IMR-90 (cell line): Measurements from ENCODE around the gene PLEKHG4. TPM values are rescaled to one million over a fixed set of nuclear protein-coding genes. Genes with fewer than 3 reads are reported as not detected.

ENCODE experiments used
- ATAC-seq: fragments of 200-7000 bp; cut with Tn5 transposase; 2 replicates; pipeline ENCODE4 v1.9.1; 2020; ENCODE audit warnings: low read depth, mild to moderate bottlenecking, moderate library complexity
- BruUV-seq: library from RNA; stranded (reverse); fragments of 400-500 nt; replicated peaks from 2 replicates; lab custom pipeline; 2021; lab: Mats Ljungman, UMichigan
- CTCF ChIA-PET: fragments of 300-600 bp; formaldehyde crosslinking; extraction: SDS; loops from one replicate; lab custom pipeline; 2021; ENCODE audit warnings: antibody characterized with exemption; lab: Yijun Ruan, JAX
- POLR2A ChIA-PET: fragments of 300-600 bp; sonication (Branson Sonifier 250); formaldehyde crosslinking; loops from one replicate; lab custom pipeline; 2022; ENCODE audit warnings: antibody characterized with exemption; ENCODE audit not compliant: unreplicated experiment; lab: Charles Lee
- DNase-seq: peaks from one replicate; pipeline ENCODE4 v3.0.0; 2013
- H2AFZ ChIP-seq: replicated peaks from 2 replicates; pipeline ENCODE3; 2013; ENCODE audit warnings: low read length, mild to moderate bottlenecking; ENCODE audit not compliant: poor library complexity
- H2AK5ac ChIP-seq: 2 replicates; pipeline ENCODE4 v1.6.1; 2013; ENCODE audit warnings: low read depth, low read length, inconsistent platforms
- H2AK9ac ChIP-seq: replicated peaks from 2 replicates; pipeline ENCODE3; 2013; ENCODE audit warnings: mild to moderate bottlenecking, low read depth, low read length, moderate library complexity; ENCODE audit not compliant: poor library complexity
- H2BK120ac ChIP-seq: 2 replicates; pipeline ENCODE4 v1.6.1; 2013; ENCODE audit warnings: low read depth, low read length, inconsistent platforms
- H2BK15ac ChIP-seq: 3 replicates; pipeline ENCODE4 v1.6.1; 2013; ENCODE audit warnings: low read depth, low read length, inconsistent platforms
- H2BK20ac ChIP-seq: 2 replicates; pipeline ENCODE4 v1.6.1; 2013; ENCODE audit warnings: low read depth, mild to moderate bottlenecking, inconsistent platforms, low read length, moderate library complexity
- H2BK5ac ChIP-seq: 2 replicates; pipeline ENCODE4 v1.6.1; 2013; ENCODE audit warnings: mild to moderate bottlenecking, low read depth, low read length, inconsistent platforms; ENCODE audit not compliant: poor library complexity, severe bottlenecking
- H3K14ac ChIP-seq: replicated peaks from 2 replicates; pipeline ENCODE4 v1.6.1; 2013; ENCODE audit warnings: low read depth, low read length, inconsistent platforms
- H3K18ac ChIP-seq: 2 replicates; pipeline ENCODE4 v1.6.1; 2013; ENCODE audit warnings: low read depth, low read length, control low read depth
- H3K23ac ChIP-seq: 2 replicates; pipeline ENCODE4 v1.6.1; 2013; ENCODE audit warnings: low read depth, low read length, inconsistent platforms
- H3K27ac ChIP-seq: 2 replicates; pipeline ENCODE4 v1.5.1; 2013; ENCODE audit warnings: mild to moderate bottlenecking, control low read depth, low read length; ENCODE audit not compliant: insufficient read depth
- H3K27me3 ChIP-seq: 2 replicates; pipeline ENCODE4 v1.6.1; 2013; ENCODE audit warnings: low read length; ENCODE audit not compliant: control insufficient read depth, insufficient read depth
- H3K36me3 ChIP-seq: 2 replicates; pipeline ENCODE4 v1.6.1; 2013; ENCODE audit warnings: low read length, mixed read lengths; ENCODE audit not compliant: control insufficient read depth, insufficient read depth
- H3K4ac ChIP-seq: 2 replicates; pipeline ENCODE4 v1.6.1; 2013; ENCODE audit warnings: low read depth, low read length, inconsistent platforms
- H3K4me1 ChIP-seq: 2 replicates; pipeline ENCODE4 v1.6.1; 2013; ENCODE audit warnings: low read length, mixed read lengths; ENCODE audit not compliant: control insufficient read depth, insufficient read depth
- H3K4me2 ChIP-seq: 2 replicates; pipeline ENCODE4 v1.6.1; 2013; ENCODE audit warnings: low read depth, mild to moderate bottlenecking, control low read depth, low read length, moderate library complexity
- H3K4me3 ChIP-seq: 2 replicates; pipeline ENCODE4 v1.5.1; 2013; ENCODE audit warnings: low read depth, mild to moderate bottlenecking, control low read depth, low read length, moderate library complexity; ENCODE audit not compliant: insufficient read depth
- H3K56ac ChIP-seq: 2 replicates; pipeline ENCODE4 v1.6.1; 2013; ENCODE audit warnings: low read length, inconsistent platforms; ENCODE audit not compliant: insufficient read depth; ENCODE audit errors: extremely low read depth
- H3K79me1 ChIP-seq, 2 experiments: 2 replicates each; pipeline ENCODE4 v1.6.1; 2013; ENCODE audit warnings: low read length in 2 of 2, inconsistent platforms in 1 of 2, low read depth in 1 of 2
- H3K9ac ChIP-seq: 2 replicates; pipeline ENCODE4 v1.6.1; 2013; ENCODE audit warnings: low read depth, low read length, control low read depth
- H3K9me1 ChIP-seq: 2 replicates; pipeline ENCODE4 v1.6.1; 2013; ENCODE audit warnings: low read length, inconsistent platforms; ENCODE audit not compliant: insufficient read depth
- H3K9me3 ChIP-seq: 2 replicates; pipeline ENCODE4 v1.6.1; 2013; ENCODE audit warnings: low read length; ENCODE audit not compliant: control insufficient read depth, insufficient read depth
- H4K20me1 ChIP-seq: 2 replicates; pipeline ENCODE4 v1.6.1; 2013; ENCODE audit warnings: low read length, inconsistent platforms; ENCODE audit not compliant: insufficient read depth
- H4K5ac ChIP-seq: 2 replicates; pipeline ENCODE4 v1.6.1; 2013; ENCODE audit warnings: mild to moderate bottlenecking, low read depth, low read length, control low read depth
- H4K8ac ChIP-seq, 2 experiments: 2 replicates each; pipeline ENCODE4 v1.6.1; 2013; ENCODE audit warnings: low read depth in 2 of 2, low read length in 2 of 2, control low read depth in 1 of 2, inconsistent platforms in 1 of 2
- H4K91ac ChIP-seq: 2 replicates; pipeline ENCODE4 v1.6.1; 2013; ENCODE audit warnings: low read depth, low read length, inconsistent platforms; ENCODE audit not compliant: insufficient read depth
- BHLHE40 ChIP-seq: fragments of 150-350 bp; IDR thresholded peaks from 2 replicates; pipeline ENCODE4 v1.6.1; 2016; ENCODE audit warnings: mild to moderate bottlenecking, low read depth, low read length
- CEBPB ChIP-seq: IDR thresholded peaks from 2 replicates; pipeline ENCODE4 v1.6.1; 2012; ENCODE audit warnings: low read depth, low read length, improper control_type of control experiment
- CHD1 ChIP-seq: IDR thresholded peaks from 2 replicates; pipeline ENCODE4 v1.6.1; 2012; ENCODE audit warnings: low read depth, low read length, improper control_type of control experiment
- FOS ChIP-seq: fragments of 150-350 bp; IDR thresholded peaks from 2 replicates; pipeline ENCODE4 v1.6.1; 2016; ENCODE audit warnings: low read depth, low read length
- MXI1 ChIP-seq: IDR thresholded peaks from 2 replicates; pipeline ENCODE4 v1.6.1; 2012; ENCODE audit warnings: low read depth, mild to moderate bottlenecking, low read length, moderate library complexity, borderline replicate concordance
- NFE2L2 ChIP-seq: fragments of 150-350 bp; IDR thresholded peaks from 2 replicates; pipeline ENCODE4 v1.6.1; 2016; ENCODE audit warnings: low read depth, mild to moderate bottlenecking, low read length
- POLR2A ChIP-seq: IDR thresholded peaks from 2 replicates; pipeline ENCODE4 v1.6.1; 2012; ENCODE audit warnings: mild to moderate bottlenecking, low read depth, low read length
- RAD21 ChIP-seq: IDR thresholded peaks from 2 replicates; pipeline ENCODE4 v1.6.1; 2012; ENCODE audit warnings: low read length, improper control_type of control experiment
- RCOR1 ChIP-seq: IDR thresholded peaks from 2 replicates; pipeline ENCODE4 v1.6.1; 2012; ENCODE audit warnings: mild to moderate bottlenecking, low read length, improper control_type of control experiment; ENCODE audit not compliant: insufficient replicate concordance
- RFX5 ChIP-seq: IDR thresholded peaks from 2 replicates; pipeline ENCODE4 v1.8.0; 2012; ENCODE audit warnings: low read depth, mild to moderate bottlenecking, low read length, moderate library complexity
- SMC3 ChIP-seq: fragments of 150-350 bp; IDR thresholded peaks from 2 replicates; pipeline ENCODE4 v1.6.1; 2016; ENCODE audit warnings: low read depth, mild to moderate bottlenecking, antibody characterized with exemption, low read length, moderate library complexity
- WGBS, 2 experiments: methylation state at CpG; one replicate each; pipeline versions ENCODE4 v1.1.5 to v1.1.7; 2013; ENCODE audit warnings: missing lambda C conversion rate in 2 of 2; ENCODE audit not compliant: insufficient read length in 1 of 2; ENCODE audit errors: extremely low coverage in 2 of 2; 5-methylcytosine and 5-hydroxymethylcytosine counted together
- dilution Hi-C: fragments of 300-500 bp; cut with HindIII; formaldehyde crosslinking; loops from one replicate; pipeline ENCODE4 v1.14.3; 2018; ENCODE audit warnings: low sequenced_read_pairs; ENCODE audit not compliant: unreplicated experiment
- in situ Hi-C: fragments of 300-500 bp; cut with MboI; formaldehyde crosslinking; loops from 3 replicates; pipeline ENCODE4 v1.14.3; 2019; ENCODE audit warnings: low sequenced_read_pairs, inconsistent platforms, mixed read lengths
- intact Hi-C: fragments of 100-400 bp; cut with micrococcal nuclease; formaldehyde crosslinking; loops from 2 replicates; pipeline ENCODE4 v1.10.0; 2022
- polyA plus RNA-seq, 3 experiments: library from polyadenylated mRNA; depleted of rRNA; stranded (reverse); fragments of >200 nt; gene quantifications; 2 replicates each; pipeline ENCODE4 v1.2.3, GENCODE V29; 2012; ENCODE audit warnings: low replicate concordance in 1 of 3
- total RNA-seq: library from RNA; depleted of rRNA; stranded (reverse); fragments of >200 nt; gene quantifications from 2 replicates; pipeline ENCODE4 v1.2.3, GENCODE V29; 2012
- TF ChIP-seq, protein P1 (sequence below): fragments of 150-350 bp; IDR thresholded peaks from 2 replicates; pipeline ENCODE4 v1.6.1; 2016; ENCODE audit warnings: low read depth, mild to moderate bottlenecking, low read length, moderate library complexity, borderline replicate concordance
- TF ChIP-seq, protein P2 (sequence below): fragments of 150-350 bp; IDR thresholded peaks from 2 replicates; pipeline ENCODE4 v1.6.1; 2017; ENCODE audit warnings: mild to moderate bottlenecking, antibody characterized with exemption, low read length, low read depth
- TF ChIP-seq, protein P3 (sequence below): conservative IDR thresholded peaks from 2 replicates; pipeline ENCODE4 v1.5.1; 2012; ENCODE audit warnings: mild to moderate bottlenecking, low read depth, low read length, improper control_type of control experiment

PLEKHG4 gene
- total and polyA plus RNA-seq, 2 of the 4 experiments (the other 2 are of a cell fraction): 14.0 to 50.7 TPM

DNA sequence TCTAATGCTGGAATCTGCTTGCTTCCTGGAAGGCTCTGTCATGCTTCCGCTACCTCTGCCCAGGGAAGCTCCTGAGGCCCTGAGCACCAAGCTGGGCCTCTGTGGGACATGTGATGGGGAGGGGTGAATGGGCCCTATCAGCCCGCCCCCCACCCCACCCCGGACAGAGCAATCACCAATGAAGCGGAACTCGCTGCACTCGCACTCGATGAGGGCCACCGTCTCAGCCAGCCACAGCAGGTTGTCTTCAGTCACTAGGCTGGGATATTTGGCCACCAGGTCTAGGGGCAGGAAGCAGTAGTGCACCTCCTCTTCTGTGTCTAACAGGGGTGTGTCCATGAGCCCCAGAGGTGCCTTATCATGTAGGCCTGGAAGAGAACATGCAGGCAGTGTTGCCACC lies 23.6 kb downstream of the PLEKHG4 start (continued):
- no peak for TF ChIP-seq CHD1

DNA sequence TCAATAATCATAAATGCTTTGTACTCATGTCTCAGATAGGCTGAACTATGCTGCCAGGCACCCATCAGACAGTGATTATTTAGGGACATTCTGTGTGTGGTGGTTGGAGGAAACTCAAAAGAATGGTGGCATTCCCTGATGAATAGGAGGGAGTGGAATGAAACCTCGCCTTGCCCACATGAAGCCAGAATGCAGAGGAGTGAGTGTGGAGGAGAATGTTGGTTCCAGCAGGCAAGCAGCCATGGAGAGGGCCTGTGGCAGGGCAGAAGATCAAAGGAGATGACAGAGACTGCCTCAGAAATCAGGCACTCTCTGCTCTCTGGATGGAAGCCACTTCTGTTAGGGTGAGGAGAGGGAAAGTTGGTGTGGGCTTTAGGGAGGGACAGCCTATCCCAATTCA lies 24.7 kb downstream of the PLEKHG4 start:
- Histone ChIP-seq H3K23ac (peak overlapping the region; percentile 22; the same call in 1 of the 2 replicates), H3K4ac (peak overlapping the region; percentile 6), H4K20me1 (no peaks in the 10 kb centered on the region), H3K9ac (no peak overlapping the region), H2BK120ac (no peak overlapping the region), H3K9me1 (no peaks in the 10 kb centered on the region; the same call in 1 of the 2 replicates), H3K27ac (no peak overlapping the region), H2AFZ (no peak overlapping the region), H3K56ac (no peak overlapping the region), H3K4me3 (no peak overlapping the region), H4K8ac (no peak overlapping the region), H3K9me3 (no peaks in the 10 kb centered on the region), H4K5ac (no peak overlapping the region; the same call in 1 of the 2 replicates), H3K36me3 (no peaks in the 10 kb centered on the region), H2BK15ac (peak overlapping the region; percentile 19; the same call in 1 of the 3 replicates), H3K14ac (0 out of 2 replicates have a peak overlapping the region, but pooled peaks have one; percentile 1), H2BK20ac (no peak overlapping the region), H2BK5ac (no peak overlapping the region), H3K4me2 (no peak overlapping the region; the same call in 1 of the 2 replicates), H4K91ac (peak overlapping the region; percentile 27; the same call in 1 of the 2 replicates), H3K18ac (peak overlapping the region; percentile 16; the same call in 1 of the 2 replicates), H3K4me1 (peaks cover 4% of the 10 kb centered on the region), H3K79me1 (no peaks in the 10 kb centered on the region), H2AK5ac (no peak overlapping the region), H3K27me3 (no peaks in the 10 kb centered on the region), H2AK9ac (no peak overlapping the region)
- POLR2A ChIA-PET: no interaction called here
- intact Hi-C loops: no loop called here
- no peak for DNase-seq
- in situ Hi-C loops: no loop called here
- BruUV-seq: no TSS peak
- CTCF ChIA-PET: no interaction called here
- peak; percentile 38 for ATAC-seq
- dilution Hi-C loops: no loop called here
- WGBS, 2 experiments: no CpG with 5 or more reads among the region's 1 CpG
- no peak for TF ChIP-seq SMC3
- no peak for TF ChIP-seq MXI1
- no peak for TF ChIP-seq RCOR1
- TF ChIP-seq FOS: no peak
- TF ChIP-seq NFE2L2: no peak
- TF ChIP-seq RAD21: no peak
- no peak for TF ChIP-seq BHLHE40
- no peak for TF ChIP-seq RFX5
- no peak for TF ChIP-seq CHD1
- TF ChIP-seq, protein P1, sequence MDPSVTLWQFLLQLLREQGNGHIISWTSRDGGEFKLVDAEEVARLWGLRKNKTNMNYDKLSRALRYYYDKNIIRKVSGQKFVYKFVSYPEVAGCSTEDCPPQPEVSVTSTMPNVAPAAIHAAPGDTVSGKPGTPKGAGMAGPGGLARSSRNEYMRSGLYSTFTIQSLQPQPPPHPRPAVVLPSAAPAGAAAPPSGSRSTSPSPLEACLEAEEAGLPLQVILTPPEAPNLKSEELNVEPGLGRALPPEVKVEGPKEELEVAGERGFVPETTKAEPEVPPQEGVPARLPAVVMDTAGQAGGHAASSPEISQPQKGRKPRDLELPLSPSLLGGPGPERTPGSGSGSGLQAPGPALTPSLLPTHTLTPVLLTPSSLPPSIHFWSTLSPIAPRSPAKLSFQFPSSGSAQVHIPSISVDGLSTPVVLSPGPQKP: no peak
- no peak for TF ChIP-seq CEBPB
- TF ChIP-seq, protein P2, sequence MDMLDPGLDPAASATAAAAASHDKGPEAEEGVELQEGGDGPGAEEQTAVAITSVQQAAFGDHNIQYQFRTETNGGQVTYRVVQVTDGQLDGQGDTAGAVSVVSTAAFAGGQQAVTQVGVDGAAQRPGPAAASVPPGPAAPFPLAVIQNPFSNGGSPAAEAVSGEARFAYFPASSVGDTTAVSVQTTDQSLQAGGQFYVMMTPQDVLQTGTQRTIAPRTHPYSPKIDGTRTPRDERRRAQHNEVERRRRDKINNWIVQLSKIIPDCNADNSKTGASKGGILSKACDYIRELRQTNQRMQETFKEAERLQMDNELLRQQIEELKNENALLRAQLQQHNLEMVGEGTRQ: no peak
- TF ChIP-seq, protein P3, sequence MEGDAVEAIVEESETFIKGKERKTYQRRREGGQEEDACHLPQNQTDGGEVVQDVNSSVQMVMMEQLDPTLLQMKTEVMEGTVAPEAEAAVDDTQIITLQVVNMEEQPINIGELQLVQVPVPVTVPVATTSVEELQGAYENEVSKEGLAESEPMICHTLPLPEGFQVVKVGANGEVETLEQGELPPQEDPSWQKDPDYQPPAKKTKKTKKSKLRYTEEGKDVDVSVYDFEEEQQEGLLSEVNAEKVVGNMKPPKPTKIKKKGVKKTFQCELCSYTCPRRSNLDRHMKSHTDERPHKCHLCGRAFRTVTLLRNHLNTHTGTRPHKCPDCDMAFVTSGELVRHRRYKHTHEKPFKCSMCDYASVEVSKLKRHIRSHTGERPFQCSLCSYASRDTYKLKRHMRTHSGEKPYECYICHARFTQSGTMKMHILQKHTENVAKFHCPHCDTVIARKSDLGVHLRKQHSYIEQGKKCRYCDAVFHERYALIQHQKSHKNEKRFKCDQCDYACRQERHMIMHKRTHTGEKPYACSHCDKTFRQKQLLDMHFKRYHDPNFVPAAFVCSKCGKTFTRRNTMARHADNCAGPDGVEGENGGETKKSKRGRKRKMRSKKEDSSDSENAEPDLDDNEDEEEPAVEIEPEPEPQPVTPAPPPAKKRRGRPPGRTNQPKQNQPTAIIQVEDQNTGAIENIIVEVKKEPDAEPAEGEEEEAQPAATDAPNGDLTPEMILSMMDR: no peak
- TF ChIP-seq POLR2A: no peak
